Activated CD8-positive, alpha-beta memory T cell treated with anti-CD3 and anti-CD28 coated beads for 48 hours (primary cell): Measurements from ENCODE around the gene MORC3.
A peak's percentile ranks its signal among the peaks of the same experiment; 100 is the strongest.
"Not testable (repeated sequence)": the region's sequence is repeated elsewhere in the genome, so short reads cannot be mapped to it uniquely, and the experiment has no call there.

ENCODE experiments used
- DNase-seq, 3 experiments: peaks; one replicate each; pipeline ENCODE4 v3.0.0-alpha.2; 2020; ENCODE audit warnings: low read depth in 2 of 3, low spot score in 2 of 3

MORC3 gene, protein sequence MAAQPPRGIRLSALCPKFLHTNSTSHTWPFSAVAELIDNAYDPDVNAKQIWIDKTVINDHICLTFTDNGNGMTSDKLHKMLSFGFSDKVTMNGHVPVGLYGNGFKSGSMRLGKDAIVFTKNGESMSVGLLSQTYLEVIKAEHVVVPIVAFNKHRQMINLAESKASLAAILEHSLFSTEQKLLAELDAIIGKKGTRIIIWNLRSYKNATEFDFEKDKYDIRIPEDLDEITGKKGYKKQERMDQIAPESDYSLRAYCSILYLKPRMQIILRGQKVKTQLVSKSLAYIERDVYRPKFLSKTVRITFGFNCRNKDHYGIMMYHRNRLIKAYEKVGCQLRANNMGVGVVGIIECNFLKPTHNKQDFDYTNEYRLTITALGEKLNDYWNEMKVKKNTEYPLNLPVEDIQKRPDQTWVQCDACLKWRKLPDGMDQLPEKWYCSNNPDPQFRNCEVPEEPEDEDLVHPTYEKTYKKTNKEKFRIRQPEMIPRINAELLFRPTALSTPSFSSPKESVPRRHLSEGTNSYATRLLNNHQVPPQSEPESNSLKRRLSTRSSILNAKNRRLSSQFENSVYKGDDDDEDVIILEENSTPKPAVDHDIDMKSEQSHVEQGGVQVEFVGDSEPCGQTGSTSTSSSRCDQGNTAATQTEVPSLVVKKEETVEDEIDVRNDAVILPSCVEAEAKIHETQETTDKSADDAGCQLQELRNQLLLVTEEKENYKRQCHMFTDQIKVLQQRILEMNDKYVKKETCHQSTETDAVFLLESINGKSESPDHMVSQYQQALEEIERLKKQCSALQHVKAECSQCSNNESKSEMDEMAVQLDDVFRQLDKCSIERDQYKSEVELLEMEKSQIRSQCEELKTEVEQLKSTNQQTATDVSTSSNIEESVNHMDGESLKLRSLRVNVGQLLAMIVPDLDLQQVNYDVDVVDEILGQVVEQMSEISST

DNA sequence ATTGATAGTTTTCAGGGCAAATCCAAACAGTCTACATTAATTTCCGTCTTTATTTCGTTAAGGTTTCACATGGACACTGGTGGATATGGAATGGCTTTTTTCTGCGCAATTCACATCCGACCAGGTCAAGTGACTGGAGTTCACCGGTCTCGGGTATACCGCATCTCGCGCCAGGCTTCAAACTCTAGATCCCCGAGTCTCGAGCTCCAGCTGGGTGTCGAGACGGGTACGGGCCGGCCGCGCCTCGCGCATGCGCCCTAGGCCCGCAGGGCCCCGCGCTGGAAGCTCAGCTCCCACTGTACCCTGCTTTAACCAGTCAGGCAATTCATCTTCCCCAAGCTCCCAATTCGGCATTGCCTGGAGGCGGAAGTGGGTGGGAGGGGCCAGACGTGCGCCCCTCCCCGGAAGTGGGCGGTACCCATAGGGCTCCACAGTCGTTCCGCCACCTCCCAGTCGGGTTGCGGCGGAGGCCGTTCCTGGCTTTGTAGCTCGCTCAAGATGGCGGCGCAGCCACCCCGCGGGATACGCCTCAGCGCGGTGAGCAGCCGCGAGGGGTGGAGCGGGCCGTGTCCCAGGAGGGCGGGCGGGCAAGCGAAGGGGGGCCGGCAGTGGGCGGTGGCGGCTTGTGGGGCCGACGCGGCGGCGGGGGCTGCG is at the start of gene MORC3:
Gene MORC3, plus strand, starts transcription at position 431 of the 654 bp plus-strand sequence. Its CDS starts 68 bp downstream, at position 499.
- peak; percentile 91 to 99 (median 96) for DNase-seq

DNA sequence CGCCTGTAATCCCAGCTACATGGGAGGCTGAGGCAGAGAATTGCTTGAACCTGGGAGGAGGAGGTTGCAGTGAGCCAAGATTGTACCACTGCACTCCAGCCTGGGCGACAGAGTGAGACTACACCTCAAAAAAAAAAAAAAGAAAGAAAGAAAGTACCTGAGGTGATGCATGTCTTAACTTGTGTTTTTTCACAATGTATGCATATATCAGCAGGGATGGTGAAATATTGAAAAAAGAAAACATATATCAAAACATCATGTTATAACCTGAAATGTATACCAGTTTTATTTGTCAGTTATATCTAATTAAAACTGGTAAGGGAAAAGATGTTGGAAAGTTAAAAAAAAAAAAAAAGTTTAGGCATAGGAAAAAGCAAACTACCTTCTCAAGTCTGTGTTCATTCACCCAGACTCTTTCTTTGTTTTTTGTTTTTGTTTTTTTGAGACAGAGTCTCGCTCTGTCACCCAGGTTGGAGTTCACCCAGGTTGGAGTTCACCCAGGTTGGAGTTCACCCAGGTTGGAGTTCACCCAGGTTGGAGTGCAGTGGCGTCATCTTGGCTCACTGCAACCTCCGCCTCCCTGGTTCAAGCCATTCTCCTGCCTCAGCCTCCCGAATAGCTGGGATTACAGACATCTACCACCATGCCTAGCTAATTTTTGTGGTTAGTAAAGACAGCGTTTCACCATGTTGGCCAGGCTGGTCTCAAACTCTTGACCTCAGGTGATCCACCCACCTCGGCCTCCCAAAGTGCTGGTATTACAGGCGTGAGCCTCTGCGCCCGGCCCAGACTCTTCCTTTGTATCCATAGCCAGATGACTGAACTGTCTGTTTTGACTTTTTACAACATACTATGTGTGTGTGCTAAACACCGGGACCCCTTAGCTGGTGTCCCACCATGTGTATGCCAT is 49.0 kb upstream of the MORC3 start:
- DNase-seq, result not testable (repeated sequence)

DNA sequence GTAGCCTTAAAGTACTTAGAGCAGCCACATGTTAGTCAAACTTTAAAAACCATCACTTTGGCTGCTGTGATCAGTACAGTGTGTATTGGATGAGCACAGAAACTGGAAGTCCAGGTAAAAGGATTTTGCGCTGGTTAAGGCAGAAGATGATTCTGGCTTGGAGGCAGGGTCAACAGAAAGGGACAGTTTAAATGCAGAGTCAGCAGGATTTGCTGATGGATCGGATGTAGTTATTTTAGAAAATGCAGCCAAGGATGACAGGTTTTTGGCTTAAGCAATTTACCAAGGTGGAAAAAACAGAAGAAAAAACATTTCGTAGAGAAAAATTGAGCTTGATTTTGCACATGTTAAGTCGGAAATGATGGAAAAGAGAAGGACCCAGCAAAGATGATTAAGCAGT is 45.9 kb upstream of the MORC3 start:
- no peak for DNase-seq

DNA sequence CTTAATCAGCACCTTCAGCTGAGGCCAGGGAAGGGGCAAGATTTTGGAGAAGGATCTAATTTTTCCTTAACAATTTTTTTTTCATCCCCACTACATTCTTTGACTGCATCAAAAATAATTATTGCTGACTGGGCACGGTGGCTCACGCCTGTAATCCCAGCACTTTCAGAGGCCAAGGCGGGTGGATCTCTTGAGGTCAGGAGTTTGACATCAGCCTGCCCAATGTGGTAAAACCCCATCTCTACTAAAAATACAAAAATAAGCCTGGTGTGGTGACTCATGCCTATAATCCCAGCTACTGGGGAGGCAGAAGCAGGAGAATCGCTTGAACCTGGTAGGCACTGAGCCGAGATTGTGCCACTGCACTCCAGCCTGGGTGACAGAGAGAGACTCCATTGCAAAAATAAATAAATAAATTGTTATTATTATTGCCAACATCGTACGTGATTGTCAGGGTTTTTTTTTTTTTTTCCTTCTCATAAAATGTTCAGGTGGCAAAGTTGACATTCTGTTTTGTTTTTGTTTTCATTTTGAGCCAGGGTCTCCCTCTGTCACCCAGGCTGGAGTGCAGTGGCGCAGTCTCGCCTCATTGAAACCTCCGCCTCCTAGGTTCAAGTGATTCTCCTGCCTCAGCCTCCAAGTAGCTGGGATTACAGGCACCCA is 37.3 kb upstream of the MORC3 start:
- no peak for DNase-seq

DNA sequence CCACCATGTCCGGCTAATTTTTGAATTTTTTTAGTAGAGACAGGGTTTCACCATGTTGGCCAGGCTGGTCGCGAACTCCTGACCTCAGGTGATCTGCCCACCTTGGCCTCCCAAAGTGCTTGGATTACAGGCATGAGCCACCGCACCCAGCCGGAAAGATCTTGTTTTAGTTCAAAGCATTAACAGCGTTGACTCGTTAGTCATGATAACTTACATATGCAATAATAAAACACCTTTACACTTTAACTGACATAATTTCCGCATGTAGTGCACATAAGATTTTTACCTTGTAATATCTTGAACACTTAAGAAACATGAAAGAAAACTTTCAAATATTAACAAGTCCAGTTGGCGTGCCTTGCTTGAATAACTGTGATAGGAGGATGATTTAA is 36.8 kb upstream of the MORC3 start:
- not testable (repeated sequence) for DNase-seq

DNA sequence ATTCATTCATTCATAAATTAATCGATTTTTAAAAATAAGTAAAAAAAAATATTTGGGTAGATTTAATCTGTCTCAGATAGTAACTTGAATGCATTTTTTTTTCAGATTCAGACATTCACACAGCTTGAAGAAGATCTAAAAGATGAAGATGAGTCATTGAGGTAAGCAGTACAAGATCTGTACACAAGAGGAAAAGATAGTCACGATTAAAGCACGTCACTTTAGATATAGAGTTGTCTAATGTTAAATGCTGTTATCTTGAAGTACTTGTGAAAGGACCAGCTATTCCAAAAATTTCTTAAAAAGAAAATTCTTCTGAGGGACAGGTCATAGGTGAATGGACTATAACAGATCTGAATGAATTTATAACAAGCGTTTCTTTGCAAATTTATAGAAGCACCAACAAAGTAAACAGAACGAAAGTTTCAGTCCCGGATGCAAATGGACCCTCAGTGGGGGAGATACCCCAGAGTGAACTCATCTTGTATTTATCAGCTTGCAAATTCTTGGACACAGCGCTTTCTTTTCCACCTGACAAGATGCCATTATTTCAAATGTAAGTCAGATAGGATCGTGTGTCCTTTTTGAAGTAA is 31.2 kb upstream of the MORC3 start:
- DNase-seq, result no peak

DNA sequence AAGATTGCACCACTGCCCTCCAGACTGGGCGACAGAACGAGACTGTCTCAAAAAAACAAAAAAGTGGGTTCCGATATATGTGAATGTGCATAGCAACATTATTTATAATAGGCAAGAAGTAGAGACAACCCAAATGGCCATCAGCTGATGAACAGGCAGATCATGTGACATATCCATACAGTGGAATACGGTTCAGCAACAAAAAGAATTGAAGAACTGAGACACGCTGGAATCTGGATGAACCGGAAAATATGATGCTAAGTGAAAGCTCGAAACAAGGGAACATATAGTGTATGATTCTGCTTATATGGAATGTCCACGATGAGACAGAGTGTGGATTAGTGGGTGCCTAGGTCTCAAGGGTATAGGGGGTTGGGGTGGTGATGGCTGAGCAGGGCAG is 28.5 kb upstream of the MORC3 start:
- DNase-seq, result no peak

DNA sequence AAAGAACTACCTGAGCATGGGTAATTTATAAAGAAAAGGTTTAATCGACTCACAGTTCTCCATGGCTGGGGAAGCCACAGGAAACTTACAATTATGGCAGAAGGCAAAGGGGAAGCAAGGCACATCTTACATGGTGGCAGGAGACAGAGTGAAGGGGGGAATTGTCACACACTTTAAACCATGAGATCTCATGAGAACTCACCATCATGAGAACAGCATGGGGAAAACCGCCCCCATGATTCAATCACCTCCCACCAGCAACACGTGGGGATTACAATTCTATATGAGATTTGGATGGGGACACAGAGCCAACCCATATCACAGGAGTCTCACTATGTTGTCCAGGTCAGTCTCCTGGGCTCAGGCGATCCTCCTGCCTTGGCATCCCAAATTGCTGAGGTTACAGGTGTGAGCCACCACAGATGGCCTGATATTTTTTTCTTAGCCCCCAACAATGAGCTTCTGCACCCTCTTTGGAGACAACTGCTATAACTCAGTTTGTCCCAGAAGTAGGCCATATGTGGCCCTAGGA is 22.5 kb upstream of the MORC3 start:
- DNase-seq, result no peak

DNA sequence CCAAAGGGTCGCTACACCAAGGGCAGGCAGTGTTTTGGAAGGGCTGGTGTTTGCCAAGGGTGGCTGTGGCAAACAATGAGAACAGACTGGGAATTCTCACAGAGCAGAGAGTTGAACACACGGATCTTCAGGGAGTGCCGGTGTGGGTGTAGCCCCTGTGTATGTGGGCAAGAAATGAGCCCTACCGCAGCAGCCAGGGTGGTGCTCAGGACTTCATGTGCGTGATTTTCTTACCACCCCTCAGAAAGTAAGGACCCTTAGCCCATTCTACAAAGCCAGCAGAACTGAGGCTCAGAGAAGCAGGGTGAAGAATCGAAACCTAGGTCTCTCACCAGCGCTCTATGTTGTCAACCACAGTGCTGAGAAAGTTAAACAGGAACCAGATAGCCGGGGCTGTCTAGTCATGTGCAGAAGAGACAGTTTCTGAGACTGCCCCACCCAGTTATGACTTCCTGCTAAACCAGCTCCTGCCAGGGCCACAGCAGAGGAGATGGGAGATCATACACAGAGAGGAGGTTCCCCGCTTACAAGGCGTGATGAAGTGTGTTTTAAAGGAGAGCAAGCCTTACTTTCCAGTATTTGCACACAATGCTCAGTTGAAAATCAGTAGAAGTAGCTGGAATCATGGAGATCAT is 21.9 kb upstream of the MORC3 start:
- DNase-seq, result peak; percentile 9 to 42 (median 19)

DNA sequence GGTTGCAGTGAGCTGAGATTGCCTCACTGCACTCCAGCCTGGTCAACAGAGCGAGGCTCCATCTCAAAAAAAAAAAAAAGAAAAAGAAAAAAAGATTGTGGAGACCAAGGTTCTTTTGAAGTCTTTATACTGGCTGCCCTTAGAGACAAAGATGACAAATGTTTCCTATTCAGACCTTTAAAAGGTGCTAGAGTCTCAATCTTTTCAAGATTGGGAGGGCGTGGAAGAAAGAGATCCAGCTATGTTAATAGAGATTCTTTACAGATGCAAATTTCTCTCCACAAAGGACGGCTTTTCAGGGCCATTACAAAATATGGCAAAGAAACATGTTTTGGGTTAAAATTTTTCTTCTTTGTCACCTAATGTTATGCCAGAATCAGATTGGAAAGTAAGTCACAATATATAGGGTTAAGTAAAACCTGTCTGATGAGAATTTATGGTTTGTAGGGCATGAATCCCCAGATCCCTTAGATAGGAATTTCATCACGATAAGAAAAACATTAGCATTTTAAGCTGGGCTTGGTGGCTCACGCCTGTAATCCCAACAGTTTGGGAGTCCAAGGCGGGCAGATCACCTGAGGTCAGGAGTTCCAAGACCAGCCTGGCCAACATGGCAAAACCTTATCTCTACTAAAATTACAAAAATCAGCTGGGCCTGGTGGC is 13.0 kb upstream of the MORC3 start:
- DNase-seq, result no peak

DNA sequence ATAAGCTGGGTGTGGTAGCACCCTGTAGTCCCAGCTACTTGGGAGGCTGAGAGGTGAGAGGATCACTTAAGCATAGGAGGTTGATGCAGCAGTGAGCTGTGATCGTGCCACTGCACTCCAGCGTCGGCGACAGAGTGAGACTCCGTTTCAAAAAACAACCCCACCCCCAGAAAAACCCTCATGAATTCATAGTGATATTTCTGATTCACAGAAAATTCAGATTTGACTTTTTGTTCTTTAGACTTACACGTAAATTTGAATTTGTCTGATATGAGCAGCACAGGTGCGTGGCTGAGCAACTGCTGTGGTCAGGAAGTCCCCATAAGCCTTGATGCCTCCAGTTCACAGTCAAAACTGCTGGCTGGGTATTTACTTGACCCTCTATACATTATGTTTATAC is 10.0 kb upstream of the MORC3 start:
- no peak for DNase-seq

DNA sequence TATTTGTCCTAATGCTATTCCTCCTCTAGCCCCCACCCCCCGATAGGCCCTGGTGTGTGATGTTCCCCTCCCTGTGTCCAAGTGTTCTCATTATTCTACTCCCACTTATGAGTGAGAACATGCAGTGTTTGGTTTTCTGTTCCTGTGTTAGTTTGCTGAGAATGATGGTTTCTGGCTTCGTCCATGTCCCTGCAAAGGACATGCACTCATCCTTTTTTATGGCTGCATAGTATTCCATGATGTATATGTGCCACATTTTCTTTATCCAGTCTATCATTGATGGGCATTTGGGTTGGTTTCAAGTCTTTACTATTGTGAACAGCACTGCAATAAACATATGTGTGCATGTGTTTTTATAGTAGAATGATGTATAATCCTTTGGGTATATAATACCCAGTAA is 6.6 kb upstream of the MORC3 start:
- not testable (repeated sequence) for DNase-seq

DNA sequence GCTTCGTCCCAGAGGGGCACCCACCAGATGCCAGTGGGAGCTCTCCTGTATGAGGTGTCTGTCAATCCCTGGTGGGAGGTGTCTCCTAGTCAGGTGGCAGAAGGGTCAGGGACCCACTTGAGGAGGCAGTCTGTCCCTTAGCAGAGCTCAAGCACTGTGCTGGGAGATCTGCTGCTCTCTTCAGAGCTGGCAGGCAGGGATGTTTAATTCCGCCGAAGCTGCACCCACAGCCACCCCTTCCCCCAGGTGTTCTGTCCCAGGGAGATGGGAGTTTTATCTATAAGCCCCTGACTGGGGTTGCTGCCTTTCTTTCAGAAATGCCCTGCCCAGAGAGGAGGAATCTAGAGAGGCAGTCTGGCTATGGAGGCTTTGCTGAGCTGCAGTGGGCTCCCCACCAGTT is 4.0 kb upstream of the MORC3 start:
- not testable (repeated sequence) for DNase-seq

DNA sequence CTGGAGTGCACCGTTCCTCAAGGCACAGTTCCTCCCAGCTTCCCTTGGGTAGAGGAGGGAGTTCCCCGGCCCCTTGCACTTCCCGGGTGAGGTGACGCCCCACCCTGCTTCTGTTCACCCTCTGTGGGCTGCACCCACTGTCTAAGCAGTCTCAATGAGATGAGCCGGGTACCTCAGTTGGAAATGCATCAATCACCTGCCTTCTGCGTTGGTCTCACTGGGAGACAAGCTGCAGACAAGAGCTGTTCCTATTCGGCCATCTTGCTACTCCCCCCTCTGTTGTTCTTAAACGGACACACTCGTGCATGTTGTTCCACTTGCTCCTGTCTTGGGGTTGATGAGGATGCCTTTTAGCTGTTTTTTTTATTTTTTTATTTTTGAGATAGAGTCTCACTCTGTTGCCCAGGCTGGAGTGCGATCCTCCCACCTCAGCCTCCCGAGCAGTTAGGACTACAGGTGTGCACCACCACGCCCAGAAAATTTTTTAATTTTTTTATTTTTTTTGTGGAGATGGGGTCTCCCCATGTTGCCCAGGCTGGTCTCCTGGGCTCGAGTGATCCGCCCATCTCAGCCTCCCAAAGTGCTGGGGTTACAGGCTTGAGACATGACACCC is 3.0 kb upstream of the MORC3 start:
- no peak for DNase-seq

DNA sequence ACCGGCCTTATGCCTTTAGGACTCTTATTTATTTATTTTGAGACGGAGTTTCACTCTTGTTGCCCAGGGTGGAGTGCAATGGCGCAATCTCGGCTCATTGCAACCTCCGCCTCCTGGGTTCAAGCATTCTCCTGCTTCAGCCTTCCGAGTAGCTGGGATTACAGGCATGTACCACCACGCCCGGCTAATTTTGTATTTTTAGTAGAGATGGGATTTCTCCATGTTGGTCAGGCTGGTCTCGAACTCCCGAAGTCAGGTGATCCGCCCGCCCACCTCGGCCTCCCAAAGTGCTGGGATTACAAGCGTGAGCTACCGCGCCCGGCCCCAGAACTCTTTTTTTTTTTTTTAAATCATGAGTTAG is 611 bp upstream of the MORC3 start:
- not testable (repeated sequence) for DNase-seq

DNA sequence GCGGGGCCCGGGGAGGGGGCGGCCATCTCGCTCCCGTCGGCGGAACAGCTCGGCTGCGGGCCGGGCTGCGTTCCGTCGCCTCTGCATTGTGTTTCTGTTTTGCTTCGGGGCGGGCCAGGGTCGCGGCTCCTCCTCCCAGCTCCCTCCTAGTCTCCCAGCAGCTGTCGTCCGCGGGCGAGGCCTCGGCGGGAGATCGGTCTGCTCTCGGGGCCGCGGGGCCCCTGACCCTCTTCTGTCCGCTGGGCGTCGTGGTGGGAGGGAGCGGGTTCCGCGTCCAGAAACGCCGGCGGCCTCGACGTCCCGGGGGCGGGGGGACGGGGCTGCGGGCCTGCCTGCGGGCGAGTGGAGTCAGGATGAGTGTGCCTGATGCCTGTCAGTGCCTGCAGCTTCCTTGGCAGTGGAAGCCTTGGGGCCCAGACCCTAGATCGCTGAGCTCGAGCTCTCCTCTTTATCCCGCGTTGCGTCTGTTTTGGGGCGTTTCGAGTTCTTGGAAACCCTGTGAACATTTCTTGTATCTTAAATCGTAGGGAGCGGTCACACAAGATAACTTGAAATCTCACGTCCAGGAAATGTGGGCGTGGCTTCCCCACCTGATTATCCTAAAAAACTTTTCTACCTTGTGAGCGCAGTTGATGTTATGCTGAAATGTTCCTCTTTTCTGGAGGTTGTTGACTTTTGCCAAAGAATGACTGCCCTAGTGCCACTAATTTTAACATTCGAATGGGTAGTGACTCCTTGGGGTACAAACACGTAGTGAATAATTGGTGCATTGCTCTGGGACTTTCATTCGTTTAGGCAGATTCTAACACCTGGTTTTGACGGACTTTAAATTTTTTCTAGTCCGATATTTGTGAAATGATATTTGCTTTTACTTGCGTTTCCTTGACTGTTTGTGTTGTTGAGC is 676 bp downstream of the MORC3 start:
- peak in 2 of 3 experiments; percentile 28 to 52 for DNase-seq
